COLO668 (cell line): Measurements from ENCODE around the gene ADARB2.
"Not testable (repeated sequence)": the region's sequence is repeated elsewhere in the genome, so short reads cannot be mapped to it uniquely, and the experiment has no call there.

Source experiments
- DNase-seq: peaks from one replicate; lab custom pipeline; 2025; ENCODE audit not compliant: unreplicated experiment; lab: John Stamatoyannopoulos, UW

ADARB2 gene

GRCh38 chr10:1166828-1167275 lies 570.5 kb downstream of the ADARB2 start:
- no peak for DNase-seq

GRCh38 chr10:1166101-1166827 lies 571.1 kb downstream of the ADARB2 start:
- no peak for DNase-seq

- DNase-seq = no peak
Measured at GRCh38 chr10:1163831-1164230, 573.5 kb downstream of the ADARB2 start.

GRCh38 chr10:1163204-1163660 lies 574.1 kb downstream of the ADARB2 start:
- DNase-seq = no peak

- DNase-seq = no peak
Measured at GRCh38 chr10:1162481-1163203, 574.7 kb downstream of the ADARB2 start.

- not testable (repeated sequence) for DNase-seq
Measured at GRCh38 chr10:1161315-1161673, 576.0 kb downstream of the ADARB2 start.

- DNase-seq = no peak
Measured at GRCh38 chr10:1160561-1161314, 576.6 kb downstream of the ADARB2 start.

- DNase-seq = no peak
Measured at GRCh38 chr10:1159131-1160061, 577.9 kb downstream of the ADARB2 start.

GRCh38 chr10:1158536-1158935 lies 578.8 kb downstream of the ADARB2 start:
- DNase-seq = not testable (repeated sequence)

GRCh38 chr10:1158066-1158465 lies 579.3 kb downstream of the ADARB2 start:
- DNase-seq = no peak

- DNase-seq = no peak
Measured at GRCh38 chr10:1157615-1157933, 579.8 kb downstream of the ADARB2 start.

GRCh38 chr10:1156921-1157614 lies 580.3 kb downstream of the ADARB2 start:
- DNase-seq = no peak

- DNase-seq = no peak
Measured at GRCh38 chr10:1156616-1156886, 580.8 kb downstream of the ADARB2 start.

- no peak for DNase-seq
Measured at GRCh38 chr10:1155791-1156615, 581.3 kb downstream of the ADARB2 start.

- DNase-seq = no peak
Measured at GRCh38 chr10:1154531-1155295, 582.6 kb downstream of the ADARB2 start.

- no peak for DNase-seq
Measured at GRCh38 chr10:1153805-1154351, 583.4 kb downstream of the ADARB2 start.

GRCh38 chr10:1153251-1153763 lies 584.0 kb downstream of the ADARB2 start:
- no peak for DNase-seq
